Activated T-cell treated with anti-CD3 and anti-CD28 coated beads, Interleukin-2, amount 50 U/mL, for 1 hour (primary cell): ENCODE results near the gene LSP1.

Source experiments
- DNase-seq: peaks from one replicate; pipeline ENCODE4 v3.0.0-alpha.2; 2020

Gene LSP1

GRCh38 chr11:1893581-1894359 lies 40.9 kb downstream of the LSP1 start:
- DNase-seq, result no peak

GRCh38 chr11:1894759-1895158 lies 41.9 kb downstream of the LSP1 start:
- no peak for DNase-seq

GRCh38 chr11:1896468-1896867 lies 43.6 kb downstream of the LSP1 start:
- no peak for DNase-seq

GRCh38 chr11:1896923-1897322 lies 44.0 kb downstream of the LSP1 start:
- no peak for DNase-seq

- no peak for DNase-seq
Observed at GRCh38 chr11:1899090-1899489, 46.2 kb downstream of the LSP1 start.

- no peak for DNase-seq
Observed at GRCh38 chr11:1899686-1900085, 46.8 kb downstream of the LSP1 start.

GRCh38 chr11:1906181-1906580 lies 53.3 kb downstream of the LSP1 start:
- DNase-seq, result no peak

- no peak for DNase-seq
Observed at GRCh38 chr11:1906611-1907423, 53.9 kb downstream of the LSP1 start.

GRCh38 chr11:1908618-1909017 lies 55.7 kb downstream of the LSP1 start:
- DNase-seq, result no peak

GRCh38 chr11:1909524-1909923 lies 56.6 kb downstream of the LSP1 start:
- no peak for DNase-seq

GRCh38 chr11:1912289-1912878 lies 59.5 kb downstream of the LSP1 start:
- DNase-seq, result no peak

- DNase-seq, result no peak
Observed at GRCh38 chr11:1913271-1914060, 60.6 kb downstream of the LSP1 start.

- DNase-seq, result no peak
Observed at GRCh38 chr11:1915795-1916131, 62.9 kb downstream of the LSP1 start.

- DNase-seq, result no peak
Observed at GRCh38 chr11:1916132-1916985, 63.5 kb downstream of the LSP1 start.

GRCh38 chr11:1916986-1917522 lies 64.2 kb downstream of the LSP1 start:
- no peak for DNase-seq

- DNase-seq, result no peak
Observed at GRCh38 chr11:1917523-1918435, 64.9 kb downstream of the LSP1 start.

GRCh38 chr11:1918436-1919315 lies 65.8 kb downstream of the LSP1 start:
- DNase-seq, result no peak

GRCh38 chr11:1919391-1920127 lies 66.7 kb downstream of the LSP1 start, which contains the start of gene TNNT3:
TSS of gene TNNT3 (plus strand) at chr11:1919703. CDS start at chr11:1922875, 3,172 bp downstream.
- DNase-seq, result no peak
